Mesendoderm (in vitro differentiated cells): Measurements from ENCODE around the gene APBA2.
"Not testable (repeated sequence)": the region's sequence is repeated elsewhere in the genome, so short reads cannot be mapped to it uniquely, and the experiment has no call there.

Source experiments
- DNase-seq: peaks from one replicate; pipeline ENCODE4 v3.0.0; 2013
- H2AK5ac ChIP-seq: 2 replicates; pipeline ENCODE4 v1.6.1; 2013; ENCODE audit warnings: low read length, inconsistent platforms
- H2BK120ac ChIP-seq: 2 replicates; pipeline ENCODE4 v1.6.1; 2013; ENCODE audit warnings: low read depth, mild to moderate bottlenecking, low read length, moderate library complexity, mixed read lengths
- H2BK15ac ChIP-seq: replicated peaks from 2 replicates; pipeline ENCODE4 v1.6.1; 2013; ENCODE audit warnings: low read depth, mild to moderate bottlenecking, moderate library complexity
- H2BK5ac ChIP-seq: 2 replicates; pipeline ENCODE4 v1.6.1; 2013; ENCODE audit warnings: low read length, inconsistent platforms
- H3K18ac ChIP-seq: 2 replicates; pipeline ENCODE4 v1.6.1; 2013; ENCODE audit warnings: mild to moderate bottlenecking, low read length, mixed read lengths
- H3K23ac ChIP-seq: one replicate; pipeline ENCODE4 v1.6.1; 2013; ENCODE audit warnings: low read length
- H3K27ac ChIP-seq: 2 replicates; pipeline ENCODE4 v1.5.1; 2013; ENCODE audit warnings: low read depth, mild to moderate bottlenecking, inconsistent platforms, low read length, moderate library complexity
- H3K27me3 ChIP-seq: 2 replicates; pipeline ENCODE4 v1.6.1; 2013; ENCODE audit warnings: low read length, control low read depth, mild to moderate bottlenecking, inconsistent platforms; ENCODE audit not compliant: insufficient read depth, poor library complexity
- H3K36me3 ChIP-seq: 2 replicates; pipeline ENCODE4 v1.6.1; 2013; ENCODE audit warnings: low read length, inconsistent platforms; ENCODE audit not compliant: control insufficient read depth, insufficient read depth
- H3K4ac ChIP-seq: one replicate; pipeline ENCODE4 v1.6.1; 2013; ENCODE audit warnings: low read depth, mild to moderate bottlenecking, low read length, moderate library complexity
- H3K4me1 ChIP-seq: 2 replicates; pipeline ENCODE4 v1.6.1; 2013; ENCODE audit warnings: low read depth, low read length, inconsistent platforms; ENCODE audit not compliant: control insufficient read depth
- H3K4me2 ChIP-seq: 2 replicates; pipeline ENCODE4 v1.6.1; 2013; ENCODE audit warnings: low read length
- H3K4me3 ChIP-seq: 2 replicates; pipeline ENCODE4 v1.5.1; 2013; ENCODE audit warnings: mild to moderate bottlenecking, low read length
- H3K56ac ChIP-seq: one replicate; pipeline ENCODE4 v1.6.1; 2013; ENCODE audit warnings: low read length
- H3K79me1 ChIP-seq: 2 replicates; pipeline ENCODE4 v1.6.1; 2013; ENCODE audit warnings: low read length, inconsistent platforms
- H3K79me2 ChIP-seq: 2 replicates; pipeline ENCODE4 v1.6.1; 2013; ENCODE audit warnings: mild to moderate bottlenecking, low read length; ENCODE audit not compliant: control insufficient read depth, insufficient read depth
- H3K9ac ChIP-seq: 2 replicates; pipeline ENCODE4 v1.6.1; 2013; ENCODE audit warnings: low read length, inconsistent platforms
- H4K5ac ChIP-seq: one replicate; pipeline ENCODE4 v1.6.1; 2013; ENCODE audit warnings: low read length
- H4K8ac ChIP-seq: one replicate; pipeline ENCODE4 v1.6.1; 2013; ENCODE audit warnings: low read depth, mild to moderate bottlenecking, control low read depth, low read length, moderate library complexity
- WGBS: extraction: QIAGEN DNeasy Blood & Tissue Kit; methylation state at CpG from one replicate; pipeline ENCODE4 v1.1.7; 2013; ENCODE audit warnings: low lambda C conversion rate, missing lambda C conversion rate; ENCODE audit not compliant: insufficient coverage; ENCODE audit errors: extremely low coverage; 5-methylcytosine and 5-hydroxymethylcytosine counted together

The APBA2 gene

DNA sequence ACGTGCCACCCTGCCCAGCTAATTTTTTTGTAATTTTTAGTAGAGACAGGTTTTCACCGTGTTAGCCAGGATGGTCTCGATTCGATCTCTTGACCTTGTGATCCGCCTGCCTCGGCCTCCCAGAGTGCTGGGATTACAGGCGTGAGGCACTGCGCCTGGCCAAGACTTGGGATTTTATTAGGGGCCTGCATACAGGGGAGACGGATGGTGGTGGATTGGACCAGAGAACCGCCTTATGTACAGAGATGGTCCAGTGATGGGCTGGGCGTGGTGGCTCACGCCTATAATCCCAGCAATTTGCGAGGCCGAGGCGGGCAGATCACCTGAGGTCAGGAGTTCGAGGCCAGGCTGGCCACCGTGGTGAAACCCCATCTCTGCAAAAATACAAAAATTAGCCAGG is 139.6 kb downstream of the APBA2 start:
- H3K4ac ChIP-seq, H4K5ac ChIP-seq, H4K8ac ChIP-seq, H3K4me3 ChIP-seq, H3K36me3 ChIP-seq, H2AK5ac ChIP-seq, H3K9ac ChIP-seq, H2BK15ac ChIP-seq, H2BK120ac ChIP-seq, H3K56ac ChIP-seq, H3K23ac ChIP-seq, H3K4me2 ChIP-seq, H3K79me2 ChIP-seq, H3K27me3 ChIP-seq, H3K79me1 ChIP-seq, H3K27ac ChIP-seq, H2BK5ac ChIP-seq, H3K4me1 ChIP-seq, DNase-seq, H3K18ac ChIP-seq: not testable (repeated sequence)
- no CpG with 5 or more reads among the region's 17 CpGs for WGBS

DNA sequence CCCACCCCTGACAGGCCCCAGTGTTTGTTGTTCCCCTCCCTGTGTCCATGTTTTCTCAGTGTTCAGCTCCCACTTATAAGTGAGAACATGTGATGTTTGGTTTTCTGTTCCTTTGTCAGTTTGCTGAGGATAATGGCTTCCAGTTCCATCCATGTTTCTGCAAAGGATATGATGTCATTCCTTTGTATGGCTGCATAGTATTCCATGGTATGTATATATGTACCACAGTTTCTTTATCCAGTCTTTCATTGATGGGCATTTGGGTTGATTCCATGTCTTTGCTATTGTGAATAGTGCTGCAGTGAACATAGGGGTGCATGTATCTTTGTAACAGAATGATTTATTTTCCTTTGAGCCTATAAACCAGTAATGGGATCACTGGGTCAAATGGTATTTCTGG is 142.4 kb downstream of the APBA2 start:
- H3K18ac ChIP-seq, H3K4ac ChIP-seq, H3K4me2 ChIP-seq, H3K4me3 ChIP-seq, H3K79me1 ChIP-seq, H3K36me3 ChIP-seq, H3K79me2 ChIP-seq, H2BK15ac ChIP-seq, H4K8ac ChIP-seq, H4K5ac ChIP-seq, H3K27me3 ChIP-seq, H3K23ac ChIP-seq, H2AK5ac ChIP-seq, H2BK5ac ChIP-seq, DNase-seq, H3K27ac ChIP-seq, H3K9ac ChIP-seq, H3K4me1 ChIP-seq, H3K56ac ChIP-seq, H2BK120ac ChIP-seq: not testable (repeated sequence)

DNA sequence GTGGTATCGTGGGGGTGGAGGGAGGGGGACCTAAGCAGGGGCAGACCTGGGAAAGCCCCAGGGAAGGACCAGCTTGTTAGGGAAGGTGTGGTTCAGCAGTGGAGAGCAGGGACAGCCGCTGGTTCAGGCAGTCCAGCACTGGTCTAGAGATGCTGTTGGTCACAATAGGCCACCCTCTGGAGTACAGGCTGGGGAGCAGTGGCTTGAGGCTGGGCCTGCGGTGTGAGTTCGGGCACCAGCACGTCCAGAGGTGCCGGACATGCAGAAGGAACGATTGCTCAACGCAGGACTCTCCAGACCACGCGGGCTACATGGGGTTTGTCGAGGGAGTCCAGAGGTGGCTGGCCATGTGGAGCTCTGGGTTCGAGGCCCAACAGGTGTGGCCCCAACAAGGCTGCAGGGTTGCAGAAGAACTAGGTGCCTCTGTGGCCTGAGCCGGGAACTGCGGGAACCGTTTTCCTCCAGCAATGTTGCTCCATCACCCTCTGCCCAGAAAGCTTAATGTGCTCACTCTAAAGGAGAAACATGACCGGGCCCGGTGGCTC is 143.9 kb downstream of the APBA2 start:
- no peak overlapping the region for H3K4ac ChIP-seq
- WGBS: no CpG with 5 or more reads among the region's 17 CpGs
- no peak overlapping the region for H2BK120ac ChIP-seq
- H3K4me3 ChIP-seq: no peak overlapping the region
- no peaks in the 10 kb centered on the region for H3K4me1 ChIP-seq
- DNase-seq: no peak
- no peak overlapping the region for H3K9ac ChIP-seq
- no peak overlapping the region for H2AK5ac ChIP-seq
- no peak overlapping the region for H2BK5ac ChIP-seq
- H4K8ac ChIP-seq: no peak overlapping the region
- H3K4me2 ChIP-seq: no peak overlapping the region
- H3K18ac ChIP-seq: no peak overlapping the region
- H2BK15ac ChIP-seq: no peak overlapping the region
- no peaks in the 10 kb centered on the region for H3K36me3 ChIP-seq
- no peaks in the 10 kb centered on the region for H3K27me3 ChIP-seq
- H4K5ac ChIP-seq: no peak overlapping the region
- no peaks in the 10 kb centered on the region for H3K79me2 ChIP-seq
- no peaks in the 10 kb centered on the region for H3K79me1 ChIP-seq
- H3K56ac ChIP-seq: no peak overlapping the region
- no peak overlapping the region for H3K27ac ChIP-seq
- H3K23ac ChIP-seq: no peak overlapping the region

DNA sequence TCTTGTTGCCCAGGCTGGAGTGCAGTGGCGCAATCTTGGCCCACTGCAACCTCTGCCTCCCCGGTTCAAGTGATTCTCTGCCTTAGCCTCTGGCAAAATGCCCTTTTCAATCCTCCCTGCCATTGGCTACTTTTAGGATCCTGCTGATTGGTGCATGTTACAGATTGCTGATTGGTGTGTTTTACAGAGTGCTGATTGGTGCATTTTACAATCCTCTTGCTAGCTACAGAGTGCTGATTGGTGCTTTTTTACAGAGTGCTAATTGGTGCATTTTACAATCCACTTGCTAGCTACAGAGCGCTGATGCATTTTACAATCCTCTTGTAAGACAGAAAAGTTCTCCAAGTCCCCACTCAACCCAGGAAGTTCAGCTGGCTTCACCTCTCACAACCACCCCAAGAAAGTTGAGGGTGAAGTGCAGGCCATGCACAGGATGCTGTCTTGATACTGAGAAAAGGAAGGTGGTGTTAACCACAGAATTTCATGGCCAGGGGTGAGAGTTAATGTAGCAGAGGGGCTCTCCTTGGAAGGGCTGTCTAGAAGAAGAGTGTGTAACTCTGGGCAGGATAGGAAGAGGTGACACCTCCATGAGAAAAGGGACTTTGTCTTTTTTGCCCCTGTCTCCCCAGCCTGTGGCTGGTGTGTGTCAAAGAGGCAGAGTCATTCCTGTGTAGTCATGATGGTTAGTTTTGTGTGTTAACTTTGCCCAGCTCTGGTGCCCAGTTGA is 145.9 kb downstream of the APBA2 start:
- Histone ChIP-seq H4K8ac (no peak overlapping the region), H3K27ac (no peak overlapping the region), H2BK120ac (no peak overlapping the region), H2BK5ac (no peak overlapping the region), H3K18ac (no peak overlapping the region), H3K27me3 (no peaks in the 10 kb centered on the region), H3K79me1 (no peaks in the 10 kb centered on the region), H3K9ac (no peak overlapping the region), H3K4ac (no peak overlapping the region), H3K4me1 (no peaks in the 10 kb centered on the region), H4K5ac (no peak overlapping the region), H2BK15ac (no peak overlapping the region), H3K56ac (no peak overlapping the region), H3K23ac (no peak overlapping the region), H3K79me2 (no peaks in the 10 kb centered on the region), H2AK5ac (no peak overlapping the region), H3K4me3 (no peak overlapping the region), H3K4me2 (no peak overlapping the region), H3K36me3 (no peaks in the 10 kb centered on the region)
- no CpG with 5 or more reads among the region's 3 CpGs for WGBS
- DNase-seq: no peak

DNA sequence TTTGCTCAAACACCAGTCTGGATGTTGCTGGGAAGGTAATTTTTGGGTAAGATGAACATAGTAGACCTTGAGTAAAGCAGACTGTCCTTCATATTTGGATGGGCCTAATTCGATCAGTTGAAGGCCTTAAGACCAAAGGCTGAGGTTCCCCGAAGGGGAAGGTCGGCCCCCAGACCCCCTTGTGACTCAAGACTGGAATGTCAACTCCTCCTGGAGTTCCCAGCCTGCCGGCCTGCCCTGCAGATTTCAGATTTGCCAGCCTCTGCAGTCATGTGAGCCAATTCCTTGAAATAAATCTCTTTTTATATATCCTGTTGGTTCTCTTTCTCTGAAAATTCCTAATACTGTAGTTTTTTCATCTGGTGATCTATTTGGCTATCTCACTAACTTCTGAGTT is 146.5 kb downstream of the APBA2 start:
- H3K18ac ChIP-seq: no peak overlapping the region
- no peak overlapping the region for H3K27ac ChIP-seq
- H3K23ac ChIP-seq: no peak overlapping the region
- no peaks in the 10 kb centered on the region for H3K4me1 ChIP-seq
- no peak overlapping the region for H2AK5ac ChIP-seq
- H3K27me3 ChIP-seq: no peaks in the 10 kb centered on the region
- no peak for DNase-seq
- H4K5ac ChIP-seq: no peak overlapping the region
- no peak overlapping the region for H3K56ac ChIP-seq
- H3K4me3 ChIP-seq: no peak overlapping the region
- no peak overlapping the region for H3K4me2 ChIP-seq
- no CpG with 5 or more reads among the region's 4 CpGs for WGBS
- H3K4ac ChIP-seq: no peak overlapping the region
- H3K9ac ChIP-seq: no peak overlapping the region
- no peak overlapping the region for H2BK15ac ChIP-seq
- H3K79me1 ChIP-seq: no peaks in the 10 kb centered on the region
- H2BK5ac ChIP-seq: no peak overlapping the region
- no peaks in the 10 kb centered on the region for H3K36me3 ChIP-seq
- no peak overlapping the region for H4K8ac ChIP-seq
- no peak overlapping the region for H2BK120ac ChIP-seq
- no peaks in the 10 kb centered on the region for H3K79me2 ChIP-seq

DNA sequence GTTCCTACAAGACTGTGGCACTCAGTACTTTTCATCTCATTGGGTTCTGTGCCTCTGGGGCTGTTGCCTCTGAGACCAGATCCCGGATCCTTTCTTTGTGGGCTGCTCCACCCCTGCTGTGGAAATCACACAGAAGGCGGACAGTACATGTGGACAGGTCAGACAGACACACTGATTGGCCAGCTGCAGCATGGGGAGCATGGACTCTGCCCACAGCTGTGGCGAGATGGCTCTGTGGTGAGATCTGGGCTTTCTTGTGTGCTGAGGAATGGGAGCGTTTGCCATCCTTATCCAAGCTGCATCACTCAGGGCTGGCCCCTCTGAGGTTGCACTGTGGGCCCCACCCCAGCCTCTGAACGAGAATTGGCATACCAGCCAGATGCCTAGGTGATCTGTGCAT is 147.0 kb downstream of the APBA2 start:
- no peaks in the 10 kb centered on the region for H3K36me3 ChIP-seq
- WGBS: no CpG with 5 or more reads among the region's 5 CpGs
- no peak overlapping the region for H2AK5ac ChIP-seq
- H2BK120ac ChIP-seq: no peak overlapping the region
- no peak overlapping the region for H3K4ac ChIP-seq
- H3K79me1 ChIP-seq: no peaks in the 10 kb centered on the region
- H3K79me2 ChIP-seq: no peaks in the 10 kb centered on the region
- no peak overlapping the region for H4K5ac ChIP-seq
- no peak overlapping the region for H3K4me3 ChIP-seq
- DNase-seq: no peak
- H3K9ac ChIP-seq: no peak overlapping the region
- H3K4me1 ChIP-seq: no peaks in the 10 kb centered on the region
- no peak overlapping the region for H3K56ac ChIP-seq
- no peak overlapping the region for H3K23ac ChIP-seq
- no peaks in the 10 kb centered on the region for H3K27me3 ChIP-seq
- H4K8ac ChIP-seq: no peak overlapping the region
- no peak overlapping the region for H3K18ac ChIP-seq
- no peak overlapping the region for H3K4me2 ChIP-seq
- no peak overlapping the region for H3K27ac ChIP-seq
- H2BK5ac ChIP-seq: no peak overlapping the region
- H2BK15ac ChIP-seq: no peak overlapping the region
